ENCODE measurements around the gene CGB8. TPM values are rescaled to one million over a fixed set of nuclear protein-coding genes. Genes with fewer than 3 reads are reported as not detected.

Gene CGB8
- total RNA-seq, 4 donors from 2014 or later: not detected

GRCh38 chr19:48997972-48998371 lies 50.9 kb downstream of the CGB8 start:
- Histone ChIP-seq H3K9me3 (no peaks in the 10 kb centered on the region), H3K36me3 (peaks cover under 1 to 35% (median 1%) of the 10 kb centered on the region in 3 donors), H3K27me3 (no peaks in the 10 kb centered on the region), H3K4me1 (peaks cover 9 to 25% (median 11%) of the 10 kb centered on the region in 3 donors), H3K27ac (no peak overlapping the region), H3K4me3 (no peak overlapping the region)
- intact Hi-C loops (cut with DNase I): no loop called here
- no peak for DNase-seq
- 30 to 85% methylated on average over 2 to 4 of the region's 5 CpGs for WGBS, 2 donors
- TF ChIP-seq CTCF (IDR thresholded peaks at IDR 0.05): peak in 5 of 6 experiments; percentile 18 to 51 (median 30)
- no peak for TF ChIP-seq POLR2A (IDR thresholded peaks at IDR 0.05)

Small RNAs within 50 kb of the gene (small RNA-seq; reads per million reads assigned to genes)
- gene MIR6798 (0 reads per million in 4 donors), gene RN7SL708P (0 to 0.14 (median 0) reads per million in 4 donors)

Other genes starting within 250 kb of the CGB8 start
- gene BCAT2, start 238.1 kb downstream of the CGB8 start, total RNA-seq: 10 to 100 TPM; 22.8 to 61.0 (median 42.2) TPM
- 1 to 10 TPM in 2 of 4 donors, under 1 TPM in 1, not detected in 1; 0.83 to 9.0 (median 4.8) TPM for gene HSD17B14, start 212.6 kb downstream of the CGB8 start, total RNA-seq
- gene PLEKHA4, start 180.5 kb downstream of the CGB8 start, total RNA-seq: 1 to 10 TPM; 2.8 to 9.0 (median 5.6) TPM
- 10 to 100 TPM; 19.3 to 41.6 (median 33.3) TPM for gene PPP1R15A, start 176.7 kb downstream of the CGB8 start, total RNA-seq
- gene TULP2, start 150.4 kb downstream of the CGB8 start, total RNA-seq: not detected
- gene NUCB1, start 148.8 kb downstream of the CGB8 start, total RNA-seq: 100 to 1,000 TPM in 3 of 4 donors, 10 to 100 TPM in 1; 93.5 to 186 (median 157) TPM
- gene DHDH, start 115.4 kb downstream of the CGB8 start, total RNA-seq: 1 to 10 TPM in 1 of 4 donors, under 1 TPM in 1, not detected in 2; 0.95 to 2.9 TPM
- 10 to 100 TPM; 38.9 to 42.8 (median 42.4) TPM for gene BAX, start 94.2 kb downstream of the CGB8 start, total RNA-seq
- gene FTL, start 83.8 kb downstream of the CGB8 start, total RNA-seq: 1,000 to 10,000 TPM in 3 of 4 donors, 100 to 1,000 TPM in 1; 556 to 2,127 (median 1,494) TPM
- gene GYS1, start 55.8 kb downstream of the CGB8 start, total RNA-seq: 10 to 100 TPM; 30.6 to 47.6 (median 39.5) TPM
- gene RUVBL2, start 55.2 kb downstream of the CGB8 start, total RNA-seq: 100 to 1,000 TPM; 102 to 140 (median 119) TPM
- not detected for gene LHB, start 32.0 kb downstream of the CGB8 start, total RNA-seq
- gene CGB3, start 24.8 kb downstream of the CGB8 start, total RNA-seq: not detected
- not detected for gene CGB2, start 17.2 kb downstream of the CGB8 start, total RNA-seq
- not detected for gene CGB1, start 12.2 kb downstream of the CGB8 start, total RNA-seq
- 1 to 10 TPM in 1 of 4 donors, not detected in 3; 2.4 TPM for gene CGB5, start 5.3 kb downstream of the CGB8 start, total RNA-seq
- gene CGB7, start 8.6 kb upstream of the CGB8 start, total RNA-seq: 1 to 10 TPM in 2 of 4 donors, under 1 TPM in 1, not detected in 1; 0.22 to 4.4 (median 1.7) TPM
- gene NTF4, start 15.7 kb upstream of the CGB8 start, total RNA-seq: 1 to 10 TPM; 1.2 to 5.3 (median 2.0) TPM
- gene KCNA7, start 23.6 kb upstream of the CGB8 start, total RNA-seq: not detected
- gene SNRNP70, start 36.3 kb upstream of the CGB8 start, total RNA-seq: 100 to 1,000 TPM in 3 of 4 donors, 10 to 100 TPM in 1; 78.7 to 241 (median 168) TPM
- 10 to 100 TPM in 2 of 4 donors, 1 to 10 TPM in 2; 5.7 to 14.1 (median 10.1) TPM for gene LIN7B, start 65.3 kb upstream of the CGB8 start, total RNA-seq
- gene C19orf73, start 70.0 kb upstream of the CGB8 start, total RNA-seq: 1 to 10 TPM; 2.1 to 7.4 (median 4.7) TPM
- 10 to 100 TPM; 10.9 to 20.9 (median 13.8) TPM for gene PPFIA3, start 70.4 kb upstream of the CGB8 start, total RNA-seq
- 1 to 10 TPM in 1 of 4 donors, under 1 TPM in 3; 0.13 to 1.1 (median 0.38) TPM for gene HRC, start 106.3 kb upstream of the CGB8 start, total RNA-seq
- gene TRPM4, start 108.7 kb upstream of the CGB8 start, total RNA-seq: 10 to 100 TPM in 3 of 4 donors, 1 to 10 TPM in 1; 7.6 to 28.9 (median 18.0) TPM